Forelimb muscle (tissue), 1 donor: ENCODE data around the gene SDF4. TPM values are rescaled to one million over a fixed set of nuclear protein-coding genes. Genes with fewer than 3 reads are reported as not detected.

Experiments
- DNase-seq: peaks from one replicate; pipeline ENCODE4 v3.0.0-alpha.2; 2013; ENCODE audit warnings: low read depth
- polyA plus RNA-seq: library from polyadenylated mRNA; unstranded; fragments of 120-200 nt; gene quantifications from one replicate; pipeline ENCODE4 v1.2.1, GENCODE V29; 2013; ENCODE audit not compliant: insufficient read length

Gene SDF4
- polyA plus RNA-seq, 1 donor: 88.6 TPM

DNA sequence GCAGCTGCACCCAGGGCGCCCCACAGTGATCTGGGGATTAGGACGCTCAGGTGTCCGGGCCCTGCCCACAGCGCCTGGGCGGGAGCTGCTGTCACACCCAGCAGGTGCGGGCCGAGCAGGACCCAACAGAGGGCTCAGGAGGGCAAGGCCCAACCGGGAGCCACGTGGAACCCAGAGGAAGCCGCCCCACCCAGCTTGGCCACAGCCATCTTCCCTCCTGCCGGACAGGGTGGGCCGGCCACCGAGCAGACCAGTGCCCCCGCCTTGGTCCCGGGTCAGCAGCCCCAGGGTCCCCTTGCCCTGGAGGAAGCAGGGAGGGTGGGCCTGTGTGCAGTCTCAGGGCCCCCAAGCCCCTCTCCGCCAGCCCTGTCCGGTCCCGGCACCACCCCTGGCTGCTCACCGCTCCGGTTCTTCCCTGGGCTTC, 64.4 kb downstream of the SDF4 start:
- DNase-seq: no peak

Other genes with a start within 250 kb of the SDF4 start
- 3.3 TPM for gene PERM1, start 249.9 kb downstream of the SDF4 start, polyA plus RNA-seq
- 19.9 TPM for gene HES4, start 231.9 kb downstream of the SDF4 start, polyA plus RNA-seq
- gene ISG15, start 218.5 kb downstream of the SDF4 start, polyA plus RNA-seq: 6.2 TPM
- gene AGRN, start 211.9 kb downstream of the SDF4 start, polyA plus RNA-seq: 37.5 TPM
- 0.08 TPM for gene RNF223, start 157.7 kb downstream of the SDF4 start, polyA plus RNA-seq
- gene C1orf159, start 115.9 kb downstream of the SDF4 start, polyA plus RNA-seq: 6.4 TPM
- 0.35 TPM for gene TTLL10, start 58.1 kb downstream of the SDF4 start, polyA plus RNA-seq
- 6.1 TPM for gene TNFRSF18, start 25.4 kb downstream of the SDF4 start, polyA plus RNA-seq
- 3.2 TPM for gene TNFRSF4, start 17.8 kb downstream of the SDF4 start, polyA plus RNA-seq
- 16.3 TPM for gene B3GALT6, start 236 bp upstream of the SDF4 start, polyA plus RNA-seq
- gene C1QTNF12, start 14.7 kb upstream of the SDF4 start, polyA plus RNA-seq: 4.8 TPM
- gene UBE2J2, start 41.9 kb upstream of the SDF4 start, polyA plus RNA-seq: 38.8 TPM
- gene SCNN1D, start 48.4 kb upstream of the SDF4 start, polyA plus RNA-seq: 5.5 TPM
- 44.6 TPM for gene ACAP3, start 75.9 kb upstream of the SDF4 start, polyA plus RNA-seq
- 5.9 TPM for gene PUSL1, start 76.6 kb upstream of the SDF4 start, polyA plus RNA-seq
- gene INTS11, start 92.7 kb upstream of the SDF4 start, polyA plus RNA-seq: 74.9 TPM
- gene CPTP, start 92.8 kb upstream of the SDF4 start, polyA plus RNA-seq: 16.5 TPM
- gene TAS1R3, start 99.3 kb upstream of the SDF4 start, polyA plus RNA-seq: 3.3 TPM
- gene DVL1, start 117.4 kb upstream of the SDF4 start, polyA plus RNA-seq: 48.7 TPM
- 65.2 TPM for gene MXRA8, start 126.6 kb upstream of the SDF4 start, polyA plus RNA-seq
- 69.3 TPM for gene AURKAIP1, start 143.2 kb upstream of the SDF4 start, polyA plus RNA-seq
- 169 TPM for gene CCNL2, start 167.3 kb upstream of the SDF4 start, polyA plus RNA-seq
- gene MRPL20, start 175.3 kb upstream of the SDF4 start, polyA plus RNA-seq: 111 TPM
- 22.1 TPM for gene ANKRD65, start 189.3 kb upstream of the SDF4 start, polyA plus RNA-seq
- gene VWA1, start 203.7 kb upstream of the SDF4 start, polyA plus RNA-seq: 56.6 TPM
- gene ATAD3C, start 217.7 kb upstream of the SDF4 start, polyA plus RNA-seq: 0.30 TPM
- gene ATAD3B, start 239.8 kb upstream of the SDF4 start, polyA plus RNA-seq: 12.0 TPM